HG02884 (cell line): ENCODE results near the gene MMP17.

Experiments
- ATAC-seq: cut with Tn5 transposase; IDR thresholded peaks from one replicate; pipeline ENCODE4 v1.9.1; 2021; ENCODE audit warnings: mild to moderate bottlenecking, moderate library complexity; ENCODE audit not compliant: unreplicated experiment

Gene MMP17

GRCh38 chr12:131847456-131847855 is 19.3 kb downstream of the MMP17 start:
- no peak for ATAC-seq

- no peak for ATAC-seq
These were observed 20.6 kb downstream of the MMP17 start for GRCh38 chr12:131848753-131849152.

- no peak for ATAC-seq
These were observed 21.7 kb downstream of the MMP17 start for GRCh38 chr12:131849700-131850553.

GRCh38 chr12:131850856-131851559 is 22.8 kb downstream of the MMP17 start:
- ATAC-seq, result no peak

- no peak for ATAC-seq
These were observed 23.8 kb downstream of the MMP17 start for GRCh38 chr12:131851741-131852550.

- ATAC-seq, result no peak
These were observed 24.5 kb downstream of the MMP17 start for GRCh38 chr12:131852551-131853299.

DNA sequence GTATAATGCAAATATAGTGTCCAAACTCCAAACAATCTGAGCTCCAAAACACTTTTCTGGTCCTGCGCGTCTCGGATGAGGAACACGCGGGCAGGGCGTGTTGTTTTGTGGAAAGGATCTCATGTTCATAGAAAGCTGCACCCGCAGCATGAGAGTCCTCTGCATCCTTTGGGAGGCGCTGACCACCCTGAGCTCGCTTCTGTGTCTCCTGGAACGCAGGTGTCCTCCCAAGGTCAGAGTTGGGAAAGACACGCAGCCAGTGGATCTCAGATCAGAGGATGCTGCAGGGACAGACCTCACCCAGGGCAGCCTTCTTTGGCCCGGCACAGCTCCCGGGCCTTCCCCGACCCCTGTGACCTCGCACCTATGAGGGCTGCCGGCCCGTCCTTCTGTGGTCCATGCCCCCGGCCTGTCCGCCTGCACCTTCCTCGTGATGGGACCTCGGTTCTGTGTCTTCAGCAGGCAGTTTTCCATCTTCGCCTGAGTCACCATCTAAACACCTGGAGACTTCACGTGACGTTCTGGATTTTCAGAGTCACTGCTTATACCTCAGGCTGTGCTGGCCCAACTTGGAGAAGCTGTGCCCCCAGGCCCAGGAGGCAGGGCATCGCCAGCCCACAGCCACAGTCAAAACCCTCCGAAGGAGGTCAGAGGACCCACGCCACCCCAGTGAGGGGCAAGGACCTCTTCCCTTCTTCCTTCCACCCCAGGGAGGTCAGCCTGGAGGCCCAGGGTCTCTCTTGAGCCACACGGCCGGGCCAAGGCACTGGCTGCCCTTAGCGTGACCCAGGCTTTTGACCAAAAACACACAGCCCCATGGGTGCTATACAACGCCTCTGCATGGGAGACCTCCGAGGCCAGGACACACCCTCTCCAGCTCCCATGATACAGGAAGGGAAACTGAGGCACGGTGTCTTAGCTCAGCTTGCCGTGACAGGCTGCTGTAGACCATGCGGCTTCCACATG is 25.9 kb downstream of the MMP17 start:
- ATAC-seq, result no peak

- ATAC-seq, result no peak
These were observed 26.8 kb downstream of the MMP17 start for GRCh38 chr12:131854861-131855476.

DNA sequence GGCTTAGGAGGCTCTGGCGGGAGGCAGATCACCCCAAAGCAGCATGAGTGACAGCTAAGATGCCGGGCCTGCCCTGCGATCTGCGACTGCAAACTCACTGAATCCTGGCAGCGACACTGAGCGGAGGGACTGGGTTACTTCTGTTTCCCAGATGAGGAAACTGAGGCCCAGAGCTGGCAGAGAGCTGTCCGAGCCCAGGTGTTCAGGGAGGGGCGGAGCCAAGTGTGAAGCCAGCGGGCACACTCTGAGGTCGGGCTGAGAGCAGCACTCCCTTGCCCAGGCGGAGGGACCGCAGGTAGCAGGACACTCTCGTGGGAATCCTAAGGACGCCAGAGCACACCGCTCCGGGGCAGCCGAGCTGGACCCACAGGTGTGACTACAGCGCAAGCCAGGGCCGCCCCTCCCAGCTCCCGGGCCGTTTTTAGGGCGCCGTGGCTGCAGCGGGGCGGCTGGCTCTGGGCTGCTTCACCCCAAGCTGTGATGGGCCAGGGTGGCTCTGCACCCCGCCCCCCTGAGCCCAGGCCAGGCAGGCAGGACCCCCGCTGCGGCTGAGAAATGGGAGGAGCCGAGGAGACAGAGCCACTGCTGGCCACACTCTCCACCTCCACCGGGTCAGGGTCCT is 27.4 kb downstream of the MMP17 start:
- no peak for ATAC-seq

- ATAC-seq, result no peak
These were observed 28.3 kb downstream of the MMP17 start for GRCh38 chr12:131856366-131857097.

DNA sequence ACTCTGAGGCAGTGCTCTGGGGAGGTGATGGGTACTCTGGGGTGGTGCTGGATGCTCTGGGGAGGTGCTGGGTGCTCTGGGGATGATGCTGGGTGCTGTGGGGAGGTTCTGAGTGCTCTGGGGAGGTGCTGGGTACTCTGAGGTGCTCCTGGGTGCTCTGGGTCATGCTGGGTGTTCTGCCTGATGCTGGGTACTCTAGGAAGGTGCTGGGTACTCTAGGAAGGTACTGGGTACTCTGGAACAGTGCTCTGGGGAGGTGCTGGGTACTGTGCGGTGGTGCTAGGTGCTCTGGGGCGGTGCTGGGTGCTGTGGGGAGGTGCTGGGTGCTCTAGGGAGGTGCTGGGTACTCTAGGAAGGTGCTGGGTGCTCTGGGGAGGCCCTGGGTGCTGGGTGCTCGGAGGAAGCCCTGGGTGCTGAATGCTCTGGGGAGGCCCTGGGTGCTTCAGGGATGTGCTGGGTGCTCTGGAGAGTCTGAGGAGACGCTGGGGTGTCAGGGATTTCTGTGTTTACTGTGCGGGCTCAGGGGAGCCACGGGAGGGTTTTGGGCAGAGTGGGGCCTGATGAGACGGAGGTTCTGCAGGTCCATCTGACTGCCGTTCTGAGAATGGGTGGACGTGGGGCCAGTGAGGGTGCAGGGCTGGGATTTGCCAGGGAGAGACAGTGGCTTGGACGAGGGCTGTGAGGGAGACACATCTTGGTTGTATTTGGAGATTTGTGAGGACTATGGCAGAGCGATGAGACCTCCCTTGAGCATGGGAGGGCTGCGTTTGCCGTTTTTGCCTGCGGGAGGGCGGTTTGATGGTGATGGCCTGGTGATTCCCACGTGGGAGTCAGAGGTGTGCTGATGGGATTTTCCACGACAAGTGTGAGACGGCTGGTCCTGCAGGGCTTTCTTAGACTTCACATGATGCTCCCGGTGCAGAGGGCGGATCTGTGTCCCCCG is 30.0 kb downstream of the MMP17 start:
- ATAC-seq, result no peak

GRCh38 chr12:131860472-131861260 is 32.5 kb downstream of the MMP17 start:
- no peak for ATAC-seq

DNA sequence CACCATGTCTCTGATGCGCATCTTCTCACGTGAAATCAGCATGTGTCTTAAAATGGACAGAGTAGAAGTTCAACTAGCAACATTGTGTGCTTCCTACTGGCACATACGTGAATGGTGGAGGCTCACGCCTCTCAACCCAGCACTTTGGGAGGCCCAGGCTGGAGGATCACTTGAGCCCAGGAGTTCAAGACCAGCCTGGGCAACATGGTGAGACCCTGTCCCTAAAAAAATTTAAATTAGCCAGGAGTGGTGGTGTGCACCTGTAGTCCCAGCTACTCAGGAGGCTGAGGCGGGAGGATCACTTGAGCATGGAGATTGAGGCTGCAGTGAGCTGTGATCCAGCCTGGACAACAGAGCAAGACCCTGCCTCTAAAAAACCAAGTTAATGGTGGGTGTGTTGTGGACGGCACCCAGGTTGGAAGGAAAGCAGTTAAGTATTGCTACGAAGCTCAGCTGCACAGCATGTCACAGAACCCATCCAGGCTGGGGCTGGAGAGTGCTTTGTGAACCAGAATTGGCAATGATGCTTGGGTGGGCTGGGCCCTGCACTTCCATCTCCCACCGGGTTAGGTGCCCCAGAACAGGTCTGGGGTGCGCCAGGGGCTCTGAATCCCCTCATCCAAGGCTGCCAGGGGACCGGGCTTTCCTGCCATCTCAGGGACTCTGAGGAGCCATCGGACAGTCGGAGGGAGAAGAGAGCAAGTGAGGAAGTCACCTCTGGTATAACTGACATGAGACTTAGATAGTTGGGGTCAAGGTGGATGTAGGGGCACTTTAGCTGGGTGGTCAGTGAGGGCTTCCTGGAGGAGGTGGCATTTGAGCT is 33.3 kb downstream of the MMP17 start:
- no peak for ATAC-seq

DNA sequence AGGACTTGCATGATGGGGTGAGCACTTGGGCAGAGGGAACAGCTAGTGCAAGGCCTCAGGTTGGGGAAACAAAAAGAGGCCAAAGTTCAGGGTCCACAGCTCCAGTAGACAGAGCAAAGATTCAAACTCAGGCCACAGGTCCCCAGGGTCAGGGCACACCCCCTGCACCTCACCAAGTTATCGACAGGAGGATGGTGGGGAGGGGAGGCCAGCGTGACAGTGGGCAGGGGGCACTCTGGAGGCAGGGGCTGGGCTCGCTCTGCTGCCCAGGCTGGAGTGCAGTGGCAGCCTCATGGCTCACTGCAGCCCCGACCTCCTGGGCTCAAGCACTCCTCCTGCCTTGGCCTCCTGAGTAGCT is 33.9 kb downstream of the MMP17 start:
- no peak for ATAC-seq

GRCh38 chr12:131862600-131862993 is 34.4 kb downstream of the MMP17 start:
- ATAC-seq, result no peak
